ENCODE measurements around the gene ATP2C2.

The ATP2C2 gene

GRCh38 chr16:84499638-84500037, 131.3 kb downstream of the ATP2C2 start:
- DNase-seq, result no peak

GRCh38 chr16:84500531-84500930, 132.2 kb downstream of the ATP2C2 start:
- DNase-seq, result no peak

GRCh38 chr16:84501077-84501735, 132.9 kb downstream of the ATP2C2 start:
- DNase-seq, result no peak

GRCh38 chr16:84502075-84502474, 133.7 kb downstream of the ATP2C2 start:
- DNase-seq, result no peak

GRCh38 chr16:84502581-84502980, 134.2 kb downstream of the ATP2C2 start:
- DNase-seq, result no peak

GRCh38 chr16:84503751-84504395, 135.5 kb downstream of the ATP2C2 start:
- DNase-seq, result no peak

GRCh38 chr16:84504420-84505248, 136.3 kb downstream of the ATP2C2 start, which contains the start of gene MEAK7:
MEAK7 (minus strand) TSS chr16:84504659; CDS start chr16:84498086, 6,573 bp downstream.
- DNase-seq, result peak; percentile 98

- no peak for DNase-seq
Observed at GRCh38 chr16:84505249-84506187, 137.2 kb downstream of the ATP2C2 start.

GRCh38 chr16:84507011-84507982, 139.0 kb downstream of the ATP2C2 start:
- DNase-seq, result peak; percentile 29

- DNase-seq, result no peak
Observed at GRCh38 chr16:84508502-84508901, 140.2 kb downstream of the ATP2C2 start.

- no peak for DNase-seq
Observed at GRCh38 chr16:84509032-84509950, 141.0 kb downstream of the ATP2C2 start.

- peak; percentile 85 for DNase-seq
Observed at GRCh38 chr16:84511180-84511800, 143.0 kb downstream of the ATP2C2 start.

GRCh38 chr16:84511831-84512230, 143.5 kb downstream of the ATP2C2 start:
- no peak for DNase-seq

- DNase-seq, result no peak
Observed at GRCh38 chr16:84513123-84513522, 144.8 kb downstream of the ATP2C2 start.

GRCh38 chr16:84513666-84514065, 145.3 kb downstream of the ATP2C2 start:
- no peak for DNase-seq

Data from stimulated activated CD4-positive, alpha-beta T cell treated with anti-CD3 and anti-CD28 coated beads, Interleukin-4, amount 100 ng/mL, for 1 hour (primary cell).